CD4-positive, alpha-beta T cell treated with Interferon alpha-2 for 1 hour (primary cell): ENCODE measurements around the gene EEIG2.
A peak's percentile ranks its signal among the peaks of the same experiment; 100 is the strongest.

Experiments used
- DNase-seq, 2 donors: peaks; one replicate each; pipeline ENCODE4 v3.0.0-alpha.2; 2020 to 2022

Gene EEIG2

GRCh38 chr1:108585313-108585712, 25.4 kb downstream of the EEIG2 start:
- DNase-seq, result no peak

- DNase-seq, result no peak
Observed at GRCh38 chr1:108590441-108590840, 30.5 kb downstream of the EEIG2 start.

- DNase-seq, result peak; percentile 44 to 87
Observed at GRCh38 chr1:108590957-108591356, 31.1 kb downstream of the EEIG2 start.

GRCh38 chr1:108591466-108591865, 31.6 kb downstream of the EEIG2 start:
- no peak for DNase-seq

- DNase-seq, result peak; percentile 25 to 51
Observed at GRCh38 chr1:108592030-108592759, 32.3 kb downstream of the EEIG2 start.

- no peak for DNase-seq
Observed at GRCh38 chr1:108593448-108593847, 33.5 kb downstream of the EEIG2 start.

GRCh38 chr1:108595507-108595906, 35.6 kb downstream of the EEIG2 start:
- DNase-seq, result no peak

- DNase-seq, result no peak
Observed at GRCh38 chr1:108597041-108597440, 37.1 kb downstream of the EEIG2 start.

GRCh38 chr1:108598340-108598739, 38.4 kb downstream of the EEIG2 start:
- DNase-seq, result no peak

GRCh38 chr1:108600504-108600903, 40.6 kb downstream of the EEIG2 start:
- no peak for DNase-seq

GRCh38 chr1:108601708-108602410, 42.0 kb downstream of the EEIG2 start:
- DNase-seq, result no peak

- no peak for DNase-seq
Observed at GRCh38 chr1:108605633-108606032, 45.7 kb downstream of the EEIG2 start.

GRCh38 chr1:108606478-108606877, 46.6 kb downstream of the EEIG2 start:
- DNase-seq, result no peak

- no peak for DNase-seq
Observed at GRCh38 chr1:108609483-108610049, 49.7 kb downstream of the EEIG2 start.
